Naive B cell (primary cell): ENCODE measurements around the gene NHERF1. TPM values are rescaled to one million over a fixed set of nuclear protein-coding genes. Genes with fewer than 3 reads are reported as not detected.

Source experiments
- ATAC-seq, 2 donors: fragments of 150-1000 bp; cut with Tn5 transposase; 2 replicates each; pipeline ENCODE4 v1.10.0; 2021; ENCODE audit warnings: low read depth in 2 of 2, mild to moderate bottlenecking in 2 of 2, moderate library complexity in 2 of 2
- DNase-seq: peaks from one replicate; pipeline ENCODE4 v3.0.0; 2022
- H3K27ac Mint-ChIP-seq, 6 donors: one replicate each; pipeline ENCODE4 v1.8.0; 2020 to 2022; ENCODE audit warnings: mild to moderate bottlenecking in 6 of 6, mixed read lengths in 6 of 6, moderate library complexity in 5 of 6, inconsistent platforms in 2 of 6
- H3K27me3 Mint-ChIP-seq, 3 donors: one replicate each; pipeline ENCODE4 v1.8.0; 2021 to 2022; ENCODE audit warnings: mixed read lengths in 3 of 3, mild to moderate bottlenecking in 1 of 3
- H3K36me3 Mint-ChIP-seq, 2 donors: one replicate each; pipeline ENCODE4 v1.8.0; 2020 to 2022; ENCODE audit warnings: mixed read lengths in 2 of 2, inconsistent platforms in 1 of 2, mild to moderate bottlenecking in 1 of 2
- H3K4me1 Mint-ChIP-seq, 3 donors: one replicate each; pipeline ENCODE4 v1.8.0; 2020 to 2022; ENCODE audit warnings: mixed read lengths in 3 of 3, inconsistent platforms in 1 of 3, mild to moderate bottlenecking in 1 of 3, moderate library complexity in 1 of 3
- H3K4me3 Mint-ChIP-seq, 8 donors: one replicate each; pipeline ENCODE4 v1.8.0; 2020 to 2022; ENCODE audit warnings: mild to moderate bottlenecking in 8 of 8, mixed read lengths in 8 of 8, moderate library complexity in 8 of 8, inconsistent platforms in 2 of 8
- H3K9me3 Mint-ChIP-seq, 7 donors: one replicate each; pipeline ENCODE4 v1.8.0; 2020 to 2022; ENCODE audit warnings: mixed read lengths in 7 of 7, mild to moderate bottlenecking in 5 of 7, inconsistent platforms in 2 of 7, moderate library complexity in 1 of 7
- polyA plus RNA-seq, 6 donors: library from polyadenylated mRNA; unstranded; fragments of 300-500 nt; fragmentation: Illumina TruSeq; gene quantifications; one replicate each; pipeline ENCODE4 v1.2.3, GENCODE V29; 2021; ENCODE audit warnings: low read depth in 6 of 6

NHERF1 gene
- polyA plus RNA-seq, 6 donors from 2014 or later, result 66.4 to 122 (median 95.9) TPM

GRCh38 chr17:74746376-74746775 lies 2.1 kb upstream of the NHERF1 start:
- Mint-ChIP-seq H3K36me3 (no peaks in the 10 kb centered on the region), H3K4me1 (peaks cover 57 to 75% (median 61%) of the 10 kb centered on the region in 3 donors), H3K9me3 (no peaks in the 10 kb centered on the region), H3K27ac (peak overlapping the region in 3 of 6 donors; percentile 57 to 88 (median 59)), H3K4me3 (peak overlapping the region in 6 of 8 donors; percentile 60 to 98 (median 77)), H3K27me3 (no peaks in the 10 kb centered on the region)
- DNase-seq (no peak), ATAC-seq (no peak)

- Mint-ChIP-seq H3K27ac (peak overlapping the region in 4 of 6 donors; percentile 57 to 92 (median 67)), H3K4me1 (peaks cover 55 to 75% (median 61%) of the 10 kb centered on the region in 3 donors), H3K27me3 (no peaks in the 10 kb centered on the region), H3K36me3 (no peaks in the 10 kb centered on the region), H3K9me3 (no peaks in the 10 kb centered on the region), H3K4me3 (peak overlapping the region; percentile 30 to 98 (median 84))
- ATAC-seq (no peak), DNase-seq (no peak)
Observed at GRCh38 chr17:74746922-74747321, 1.5 kb upstream of the NHERF1 start.

GRCh38 chr17:74748279-74748528 lies 224 bp upstream of the NHERF1 start:
- Mint-ChIP-seq H3K36me3 (peaks cover 0 to 7% of the 10 kb centered on the region in 2 donors), H3K9me3 (no peaks in the 10 kb centered on the region), H3K4me1 (peaks cover 57 to 75% (median 60%) of the 10 kb centered on the region in 3 donors), H3K27me3 (no peaks in the 10 kb centered on the region), H3K27ac (peak overlapping the region in 2 of 6 donors; percentile 82 to 92), H3K4me3 (peak overlapping the region; percentile 75 to 98 (median 88))
- no peak for ATAC-seq
- no peak for DNase-seq

GRCh38 chr17:74749279-74750038 lies 1.0 kb downstream of the NHERF1 start:
- DNase-seq, result no peak
- H3K27me3 Mint-ChIP-seq, result no peaks in the 10 kb centered on the region
- H3K4me3 Mint-ChIP-seq, result peak overlapping the region; percentile 93 to 98 (median 96)
- ATAC-seq, result peak in 1 of 2 donors; percentile 4
- H3K36me3 Mint-ChIP-seq, result peaks cover 0 to 7% of the 10 kb centered on the region in 2 donors
- H3K4me1 Mint-ChIP-seq, result peaks cover 50 to 75% (median 61%) of the 10 kb centered on the region in 3 donors
- H3K27ac Mint-ChIP-seq, result peak overlapping the region in 5 of 6 donors; percentile 56 to 91 (median 86)
- no peaks in the 10 kb centered on the region for H3K9me3 Mint-ChIP-seq

- Mint-ChIP-seq H3K27me3 (no peaks in the 10 kb centered on the region), H3K4me1 (peaks cover 50 to 75% (median 61%) of the 10 kb centered on the region in 3 donors), H3K4me3 (peak overlapping the region; percentile 93 to 98 (median 96)), H3K36me3 (peaks cover 0 to 7% of the 10 kb centered on the region in 2 donors), H3K9me3 (no peaks in the 10 kb centered on the region), H3K27ac (peak overlapping the region in 4 of 6 donors; percentile 4 to 90 (median 56))
- ATAC-seq, result no peak
- DNase-seq, result no peak
Observed at GRCh38 chr17:74750039-74750326, 1.6 kb downstream of the NHERF1 start.

- no peak for DNase-seq
- Mint-ChIP-seq H3K27ac (peak overlapping the region in 4 of 6 donors; percentile 26 to 73 (median 65)), H3K9me3 (no peaks in the 10 kb centered on the region), H3K36me3 (peaks cover 0 to 7% of the 10 kb centered on the region in 2 donors), H3K4me3 (peak overlapping the region; percentile 93 to 98 (median 96)), H3K4me1 (peaks cover 55 to 79% (median 66%) of the 10 kb centered on the region in 3 donors), H3K27me3 (no peaks in the 10 kb centered on the region)
- no peak for ATAC-seq
Observed at GRCh38 chr17:74750327-74751069, 2.1 kb downstream of the NHERF1 start.

- H3K9me3 Mint-ChIP-seq, result no peaks in the 10 kb centered on the region
- H3K36me3 Mint-ChIP-seq, result peaks cover 0 to 7% of the 10 kb centered on the region in 2 donors
- peak overlapping the region in 3 of 6 donors; percentile 35 to 88 (median 67) for H3K27ac Mint-ChIP-seq
- H3K4me3 Mint-ChIP-seq, result peak overlapping the region in 7 of 8 donors; percentile 1 to 97 (median 48)
- no peaks in the 10 kb centered on the region for H3K27me3 Mint-ChIP-seq
- ATAC-seq (no peak), DNase-seq (no peak)
- H3K4me1 Mint-ChIP-seq, result peaks cover 55 to 79% (median 68%) of the 10 kb centered on the region in 3 donors
Observed at GRCh38 chr17:74752415-74752814, 4.0 kb downstream of the NHERF1 start.

- H3K27ac Mint-ChIP-seq, result peak overlapping the region in 3 of 6 donors; percentile 27 to 67 (median 63)
- peaks cover 60 to 79% (median 73%) of the 10 kb centered on the region in 3 donors for H3K4me1 Mint-ChIP-seq
- no peak for DNase-seq
- H3K4me3 Mint-ChIP-seq, result peak overlapping the region in 5 of 8 donors; percentile 1 to 97 (median 53)
- no peaks in the 10 kb centered on the region for H3K9me3 Mint-ChIP-seq
- H3K27me3 Mint-ChIP-seq, result no peaks in the 10 kb centered on the region
- ATAC-seq, result no peak
- H3K36me3 Mint-ChIP-seq, result peaks cover 0 to 7% of the 10 kb centered on the region in 2 donors
Observed at GRCh38 chr17:74752822-74753401, 4.5 kb downstream of the NHERF1 start.

GRCh38 chr17:74754832-74755231 lies 6.4 kb downstream of the NHERF1 start:
- no peaks in the 10 kb centered on the region for H3K9me3 Mint-ChIP-seq

GRCh38 chr17:74755533-74755932 lies 7.1 kb downstream of the NHERF1 start:
- H3K27ac Mint-ChIP-seq, result peak overlapping the region in 1 of 6 donors; percentile 26
- no peak for ATAC-seq
- H3K9me3 Mint-ChIP-seq, result no peaks in the 10 kb centered on the region
- no peak overlapping the region for H3K4me3 Mint-ChIP-seq
- H3K4me1 Mint-ChIP-seq, result peaks cover 68 to 87% (median 87%) of the 10 kb centered on the region in 3 donors
- peaks cover 0 to 7% of the 10 kb centered on the region in 2 donors for H3K36me3 Mint-ChIP-seq
- H3K27me3 Mint-ChIP-seq, result no peaks in the 10 kb centered on the region
- no peak for DNase-seq

More at GRCh38 chr17:74754832-74755231, 6.4 kb downstream of the NHERF1 start:
- Mint-ChIP-seq H3K27ac (no peak overlapping the region), H3K27me3 (no peaks in the 10 kb centered on the region), H3K36me3 (peaks cover 0 to 7% of the 10 kb centered on the region in 2 donors), H3K4me3 (peak overlapping the region in 1 of 8 donors; percentile 21), H3K4me1 (peaks cover 74 to 91% (median 87%) of the 10 kb centered on the region in 3 donors)
- no peak for DNase-seq
- no peak for ATAC-seq

GRCh38 chr17:74756891-74757290 lies 8.5 kb downstream of the NHERF1 start:
- Mint-ChIP-seq H3K4me1 (peaks cover 57 to 79% (median 76%) of the 10 kb centered on the region in 3 donors), H3K4me3 (peak overlapping the region in 2 of 8 donors; percentile 3 to 43), H3K27me3 (no peaks in the 10 kb centered on the region), H3K9me3 (no peaks in the 10 kb centered on the region), H3K27ac (no peak overlapping the region), H3K36me3 (peaks cover 0 to 7% of the 10 kb centered on the region in 2 donors)
- ATAC-seq (no peak), DNase-seq (no peak)

GRCh38 chr17:74757502-74757901 lies 9.1 kb downstream of the NHERF1 start:
- Mint-ChIP-seq H3K4me3 (peak overlapping the region in 2 of 8 donors; percentile 56 to 74), H3K27me3 (no peaks in the 10 kb centered on the region), H3K9me3 (no peaks in the 10 kb centered on the region), H3K4me1 (peaks cover 52 to 72% (median 72%) of the 10 kb centered on the region in 3 donors), H3K36me3 (peaks cover 0 to 5% of the 10 kb centered on the region in 2 donors), H3K27ac (no peak overlapping the region)
- DNase-seq (no peak), ATAC-seq (no peak)
